ENCODE results near the gene UBE2V1.

DNA sequence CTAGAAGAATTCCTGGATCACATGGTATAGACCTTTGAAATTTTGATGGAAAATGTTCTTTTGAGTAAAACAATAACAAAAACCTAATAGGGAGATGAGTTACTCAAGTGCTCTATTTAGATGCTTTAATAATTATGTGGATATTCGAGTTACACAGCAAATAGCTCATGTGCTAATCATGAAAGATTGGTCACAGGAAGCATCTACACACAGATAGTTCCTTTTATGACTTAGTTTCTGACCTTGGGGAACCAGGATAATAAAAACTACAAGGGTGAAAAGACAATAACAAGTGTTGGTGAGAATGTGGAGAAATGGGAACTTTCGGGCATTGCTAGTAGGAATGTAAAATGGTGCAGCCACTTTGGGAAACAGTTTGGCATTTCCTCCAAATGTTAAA lies 19.7 kb downstream of the UBE2V1 start:
- TF ChIP-seq CEBPB (IDR thresholded peaks at IDR 0.05) (no peak), CTCF (IDR thresholded peaks at IDR 0.05) (no peak)
